ENCODE measurements around the gene ADAMTS3. TPM values are rescaled to one million over a fixed set of nuclear protein-coding genes. Genes with fewer than 3 reads are reported as not detected.
A peak's percentile ranks its signal among the peaks of the same experiment; 100 is the strongest.

Gene ADAMTS3
- total RNA-seq, 1 experiment from 2014 or later = 4.4 TPM

DNA sequence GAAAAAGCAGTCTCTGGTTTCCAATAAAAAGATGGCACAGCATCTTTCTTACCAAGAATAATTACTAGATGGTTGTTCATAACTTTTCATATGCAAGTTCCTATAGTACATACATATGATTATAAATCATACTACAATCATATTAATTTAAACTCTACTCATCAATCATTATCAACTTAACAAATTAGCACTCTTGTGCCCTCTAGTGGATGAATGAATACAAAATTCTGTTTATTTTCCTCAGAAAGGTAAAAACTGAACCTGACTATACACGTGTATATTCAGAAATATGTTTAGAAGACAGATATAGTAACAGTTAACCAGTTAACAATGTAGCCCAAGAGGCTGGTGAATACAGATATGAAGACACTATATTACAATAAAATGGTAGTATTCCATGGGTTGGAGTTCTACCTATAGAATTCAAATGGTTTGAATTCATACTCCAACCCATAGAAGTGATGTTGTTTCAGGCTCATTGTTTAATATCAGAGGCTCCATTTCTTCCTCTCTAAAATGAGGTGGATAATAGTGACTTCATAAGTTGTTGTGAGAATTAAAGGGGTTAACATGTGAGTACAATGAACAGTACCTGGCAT, 100.0 kb downstream of the ADAMTS3 start:
- no peak overlapping the region for H3K4me3 Mint-ChIP-seq
- H3K36me3 Mint-ChIP-seq = no peaks in the 10 kb centered on the region
- POLR2A ChIA-PET = no interaction called here
- no peaks in the 10 kb centered on the region for H3K4me1 Mint-ChIP-seq
- TF ChIP-seq ZNF121 (CRISPR knock-in tag; IDR thresholded peaks at IDR 0.05) = no peak
- TF ChIP-seq, protein P1, sequence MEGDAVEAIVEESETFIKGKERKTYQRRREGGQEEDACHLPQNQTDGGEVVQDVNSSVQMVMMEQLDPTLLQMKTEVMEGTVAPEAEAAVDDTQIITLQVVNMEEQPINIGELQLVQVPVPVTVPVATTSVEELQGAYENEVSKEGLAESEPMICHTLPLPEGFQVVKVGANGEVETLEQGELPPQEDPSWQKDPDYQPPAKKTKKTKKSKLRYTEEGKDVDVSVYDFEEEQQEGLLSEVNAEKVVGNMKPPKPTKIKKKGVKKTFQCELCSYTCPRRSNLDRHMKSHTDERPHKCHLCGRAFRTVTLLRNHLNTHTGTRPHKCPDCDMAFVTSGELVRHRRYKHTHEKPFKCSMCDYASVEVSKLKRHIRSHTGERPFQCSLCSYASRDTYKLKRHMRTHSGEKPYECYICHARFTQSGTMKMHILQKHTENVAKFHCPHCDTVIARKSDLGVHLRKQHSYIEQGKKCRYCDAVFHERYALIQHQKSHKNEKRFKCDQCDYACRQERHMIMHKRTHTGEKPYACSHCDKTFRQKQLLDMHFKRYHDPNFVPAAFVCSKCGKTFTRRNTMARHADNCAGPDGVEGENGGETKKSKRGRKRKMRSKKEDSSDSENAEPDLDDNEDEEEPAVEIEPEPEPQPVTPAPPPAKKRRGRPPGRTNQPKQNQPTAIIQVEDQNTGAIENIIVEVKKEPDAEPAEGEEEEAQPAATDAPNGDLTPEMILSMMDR (IDR thresholded peaks at IDR 0.05) = peak; percentile 29; the same call in 1 of the 2 replicates
- CTCF ChIA-PET = interaction anchor here (1.2 kb wide), 1 partner anchor 142 kb away, joined by 4 read pairs; no protein-coding TSS in a partner anchor
- H3K9me3 Mint-ChIP-seq = peaks cover 10% of the 10 kb centered on the region
- H3K27ac Mint-ChIP-seq = no peak overlapping the region
- ATAC-seq (no peak), DNase-seq (ENCODE audit: low spot score) (no peak)
- no peaks in the 10 kb centered on the region for H3K27me3 Mint-ChIP-seq (ENCODE audit: low read depth)

DNA sequence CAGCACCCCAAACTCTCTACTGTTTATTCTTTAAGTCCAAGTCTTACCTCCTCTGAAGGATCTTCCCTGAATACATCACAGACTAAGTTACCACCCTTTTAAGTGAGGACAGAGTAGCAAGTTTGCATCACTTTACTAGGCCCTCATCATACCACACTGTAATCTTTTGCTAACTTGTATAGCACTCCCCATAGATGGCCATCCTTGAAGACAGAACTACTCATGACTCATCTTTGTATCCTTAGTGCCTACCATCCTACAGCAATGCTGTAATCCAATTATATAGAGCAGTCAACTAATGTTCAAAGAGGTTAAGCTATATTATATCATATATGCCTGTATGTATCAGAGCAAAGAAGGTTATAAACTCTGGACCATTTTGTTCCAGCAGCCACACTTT, 101.4 kb downstream of the ADAMTS3 start:
- DNase-seq (ENCODE audit: low spot score) = no peak
- H3K4me3 Mint-ChIP-seq = no peak overlapping the region
- no peaks in the 10 kb centered on the region for H3K27me3 Mint-ChIP-seq (ENCODE audit: low read depth)
- H3K27ac Mint-ChIP-seq = no peak overlapping the region
- ChIA-PET CTCF (interaction anchor here (0.5 to 1.7 kb wide), 4 partner anchors 38 to 217 kb away, joined by 3 to 7 read pairs (median 4); no protein-coding TSS in a partner anchor), POLR2A (no interaction called here)
- H3K4me1 Mint-ChIP-seq = no peaks in the 10 kb centered on the region
- ATAC-seq = no peak
- no peaks in the 10 kb centered on the region for H3K36me3 Mint-ChIP-seq
- no peak for TF ChIP-seq ZNF263 (CRISPR knock-in tag; IDR thresholded peaks at IDR 0.05; ENCODE audit: low read depth)
- H3K9me3 Mint-ChIP-seq = no peaks in the 10 kb centered on the region; the same call in none of the 2 replicates

DNA sequence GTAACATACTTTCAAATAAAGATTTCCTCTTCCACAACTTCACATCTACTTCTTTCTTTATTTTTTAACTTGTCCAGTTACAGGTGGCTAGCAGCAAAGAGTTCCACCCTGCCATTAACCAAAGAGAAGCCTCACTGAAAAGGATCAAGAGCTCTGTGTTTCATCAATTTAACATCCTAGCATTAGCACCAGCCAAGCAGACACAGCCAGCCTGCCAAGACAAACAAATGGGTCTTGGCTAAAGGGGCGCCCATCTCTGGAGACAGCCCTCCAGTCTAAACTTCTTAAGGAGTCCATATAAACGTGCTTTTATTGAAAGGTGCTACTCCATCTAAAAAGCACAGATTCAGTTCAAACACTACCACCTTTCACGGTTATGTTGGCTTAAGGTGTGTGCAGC, 105.3 kb downstream of the ADAMTS3 start:
- H3K27ac Mint-ChIP-seq = no peak overlapping the region
- DNase-seq (ENCODE audit: low spot score) (no peak), ATAC-seq (no peak)
- CTCF ChIA-PET = no interaction called here
- no peaks in the 10 kb centered on the region for H3K4me1 Mint-ChIP-seq
- no peak overlapping the region for H3K4me3 Mint-ChIP-seq
- H3K36me3 Mint-ChIP-seq = no peaks in the 10 kb centered on the region
- POLR2A ChIA-PET = no interaction called here
- no peaks in the 10 kb centered on the region for H3K27me3 Mint-ChIP-seq (ENCODE audit: low read depth)
- H3K9me3 Mint-ChIP-seq = no peaks in the 10 kb centered on the region; the same call in none of the 2 replicates
- TF ChIP-seq SMAD3 (CRISPR knock-in tag; IDR thresholded peaks at IDR 0.05; ENCODE audit: borderline replicate concordance) = no peak
- TF ChIP-seq, protein P1 (IDR thresholded peaks at IDR 0.05) = no peak
- TF ChIP-seq, protein P2, sequence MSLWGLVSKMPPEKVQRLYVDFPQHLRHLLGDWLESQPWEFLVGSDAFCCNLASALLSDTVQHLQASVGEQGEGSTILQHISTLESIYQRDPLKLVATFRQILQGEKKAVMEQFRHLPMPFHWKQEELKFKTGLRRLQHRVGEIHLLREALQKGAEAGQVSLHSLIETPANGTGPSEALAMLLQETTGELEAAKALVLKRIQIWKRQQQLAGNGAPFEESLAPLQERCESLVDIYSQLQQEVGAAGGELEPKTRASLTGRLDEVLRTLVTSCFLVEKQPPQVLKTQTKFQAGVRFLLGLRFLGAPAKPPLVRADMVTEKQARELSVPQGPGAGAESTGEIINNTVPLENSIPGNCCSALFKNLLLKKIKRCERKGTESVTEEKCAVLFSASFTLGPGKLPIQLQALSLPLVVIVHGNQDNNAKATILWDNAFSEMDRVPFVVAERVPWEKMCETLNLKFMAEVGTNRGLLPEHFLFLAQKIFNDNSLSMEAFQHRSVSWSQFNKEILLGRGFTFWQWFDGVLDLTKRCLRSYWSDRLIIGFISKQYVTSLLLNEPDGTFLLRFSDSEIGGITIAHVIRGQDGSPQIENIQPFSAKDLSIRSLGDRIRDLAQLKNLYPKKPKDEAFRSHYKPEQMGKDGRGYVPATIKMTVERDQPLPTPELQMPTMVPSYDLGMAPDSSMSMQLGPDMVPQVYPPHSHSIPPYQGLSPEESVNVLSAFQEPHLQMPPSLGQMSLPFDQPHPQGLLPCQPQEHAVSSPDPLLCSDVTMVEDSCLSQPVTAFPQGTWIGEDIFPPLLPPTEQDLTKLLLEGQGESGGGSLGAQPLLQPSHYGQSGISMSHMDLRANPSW (CRISPR knock-in tag; conservative IDR thresholded peaks at IDR 0.05; ENCODE audit: low read depth) = no peak
- no peak for TF ChIP-seq HMGA2 (CRISPR knock-in tag; IDR thresholded peaks at IDR 0.05)
- no peak for TF ChIP-seq SP1 (CRISPR knock-in tag; conservative IDR thresholded peaks at IDR 0.05)
- TF ChIP-seq, protein P3, sequence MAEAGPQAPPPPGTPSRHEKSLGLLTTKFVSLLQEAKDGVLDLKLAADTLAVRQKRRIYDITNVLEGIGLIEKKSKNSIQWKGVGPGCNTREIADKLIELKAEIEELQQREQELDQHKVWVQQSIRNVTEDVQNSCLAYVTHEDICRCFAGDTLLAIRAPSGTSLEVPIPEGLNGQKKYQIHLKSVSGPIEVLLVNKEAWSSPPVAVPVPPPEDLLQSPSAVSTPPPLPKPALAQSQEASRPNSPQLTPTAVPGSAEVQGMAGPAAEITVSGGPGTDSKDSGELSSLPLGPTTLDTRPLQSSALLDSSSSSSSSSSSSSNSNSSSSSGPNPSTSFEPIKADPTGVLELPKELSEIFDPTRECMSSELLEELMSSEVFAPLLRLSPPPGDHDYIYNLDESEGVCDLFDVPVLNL (CRISPR knock-in tag; IDR thresholded peaks at IDR 0.05; ENCODE audit: borderline replicate concordance, low read depth) = no peak
- no peak for TF ChIP-seq ZNF232 (CRISPR knock-in tag; IDR thresholded peaks at IDR 0.05)
- TF ChIP-seq ETV6 (CRISPR knock-in tag; IDR thresholded peaks at IDR 0.05) = no peak
- TF ChIP-seq RORB (CRISPR knock-in tag; IDR thresholded peaks at IDR 0.05) = no peak
- TF ChIP-seq, protein P4, sequence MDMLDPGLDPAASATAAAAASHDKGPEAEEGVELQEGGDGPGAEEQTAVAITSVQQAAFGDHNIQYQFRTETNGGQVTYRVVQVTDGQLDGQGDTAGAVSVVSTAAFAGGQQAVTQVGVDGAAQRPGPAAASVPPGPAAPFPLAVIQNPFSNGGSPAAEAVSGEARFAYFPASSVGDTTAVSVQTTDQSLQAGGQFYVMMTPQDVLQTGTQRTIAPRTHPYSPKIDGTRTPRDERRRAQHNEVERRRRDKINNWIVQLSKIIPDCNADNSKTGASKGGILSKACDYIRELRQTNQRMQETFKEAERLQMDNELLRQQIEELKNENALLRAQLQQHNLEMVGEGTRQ (CRISPR knock-in tag; IDR thresholded peaks at IDR 0.05) = no peak
- TF ChIP-seq PRRX2 (CRISPR knock-in tag; IDR thresholded peaks at IDR 0.05) = no peak
- TF ChIP-seq, protein P5, sequence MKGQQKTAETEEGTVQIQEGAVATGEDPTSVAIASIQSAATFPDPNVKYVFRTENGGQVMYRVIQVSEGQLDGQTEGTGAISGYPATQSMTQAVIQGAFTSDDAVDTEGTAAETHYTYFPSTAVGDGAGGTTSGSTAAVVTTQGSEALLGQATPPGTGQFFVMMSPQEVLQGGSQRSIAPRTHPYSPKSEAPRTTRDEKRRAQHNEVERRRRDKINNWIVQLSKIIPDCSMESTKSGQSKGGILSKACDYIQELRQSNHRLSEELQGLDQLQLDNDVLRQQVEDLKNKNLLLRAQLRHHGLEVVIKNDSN (CRISPR knock-in tag; IDR thresholded peaks at IDR 0.05) = no peak
- no peak for TF ChIP-seq ZNF138 (CRISPR knock-in tag; conservative IDR thresholded peaks at IDR 0.05)
- TF ChIP-seq, protein P6, sequence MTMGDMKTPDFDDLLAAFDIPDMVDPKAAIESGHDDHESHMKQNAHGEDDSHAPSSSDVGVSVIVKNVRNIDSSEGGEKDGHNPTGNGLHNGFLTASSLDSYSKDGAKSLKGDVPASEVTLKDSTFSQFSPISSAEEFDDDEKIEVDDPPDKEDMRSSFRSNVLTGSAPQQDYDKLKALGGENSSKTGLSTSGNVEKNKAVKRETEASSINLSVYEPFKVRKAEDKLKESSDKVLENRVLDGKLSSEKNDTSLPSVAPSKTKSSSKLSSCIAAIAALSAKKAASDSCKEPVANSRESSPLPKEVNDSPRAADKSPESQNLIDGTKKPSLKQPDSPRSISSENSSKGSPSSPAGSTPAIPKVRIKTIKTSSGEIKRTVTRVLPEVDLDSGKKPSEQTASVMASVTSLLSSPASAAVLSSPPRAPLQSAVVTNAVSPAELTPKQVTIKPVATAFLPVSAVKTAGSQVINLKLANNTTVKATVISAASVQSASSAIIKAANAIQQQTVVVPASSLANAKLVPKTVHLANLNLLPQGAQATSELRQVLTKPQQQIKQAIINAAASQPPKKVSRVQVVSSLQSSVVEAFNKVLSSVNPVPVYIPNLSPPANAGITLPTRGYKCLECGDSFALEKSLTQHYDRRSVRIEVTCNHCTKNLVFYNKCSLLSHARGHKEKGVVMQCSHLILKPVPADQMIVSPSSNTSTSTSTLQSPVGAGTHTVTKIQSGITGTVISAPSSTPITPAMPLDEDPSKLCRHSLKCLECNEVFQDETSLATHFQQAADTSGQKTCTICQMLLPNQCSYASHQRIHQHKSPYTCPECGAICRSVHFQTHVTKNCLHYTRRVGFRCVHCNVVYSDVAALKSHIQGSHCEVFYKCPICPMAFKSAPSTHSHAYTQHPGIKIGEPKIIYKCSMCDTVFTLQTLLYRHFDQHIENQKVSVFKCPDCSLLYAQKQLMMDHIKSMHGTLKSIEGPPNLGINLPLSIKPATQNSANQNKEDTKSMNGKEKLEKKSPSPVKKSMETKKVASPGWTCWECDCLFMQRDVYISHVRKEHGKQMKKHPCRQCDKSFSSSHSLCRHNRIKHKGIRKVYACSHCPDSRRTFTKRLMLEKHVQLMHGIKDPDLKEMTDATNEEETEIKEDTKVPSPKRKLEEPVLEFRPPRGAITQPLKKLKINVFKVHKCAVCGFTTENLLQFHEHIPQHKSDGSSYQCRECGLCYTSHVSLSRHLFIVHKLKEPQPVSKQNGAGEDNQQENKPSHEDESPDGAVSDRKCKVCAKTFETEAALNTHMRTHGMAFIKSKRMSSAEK (CRISPR knock-in tag; IDR thresholded peaks at IDR 0.05; ENCODE audit: borderline replicate concordance) = no peak
- no peak for TF ChIP-seq FOXK1 (CRISPR knock-in tag; IDR thresholded peaks at IDR 0.05)
